ENCODE measurements around the gene TRIM10.

Gene TRIM10

GRCh38 chr6:30163090-30163917 lies 2.3 kb upstream of the TRIM10 start, which contains the start of gene TRIM15:
Gene TRIM15 (plus strand): TSS chr6:30163546. CDS start chr6:30163685, 139 bp downstream.
- Mint-ChIP-seq H3K9me3 (no peaks in the 10 kb centered on the region), H3K4me3 (no peak within 1 kb of the TSS), H3K4me1 (ENCODE audit: low read depth) (peaks cover 31% of the 10 kb centered on the region), H3K27me3 (peaks cover 35% of the 10 kb centered on the region), H3K36me3 (ENCODE audit: low read depth) (no peaks in the 10 kb centered on the region), H3K27ac (no peak within 1 kb of the TSS)
- DNase-seq, result peak; percentile 70

GRCh38 chr6:30162265-30163089 lies 1.5 kb upstream of the TRIM10 start:
- Mint-ChIP-seq H3K4me1 (ENCODE audit: low read depth) (peaks cover 35% of the 10 kb centered on the region), H3K27ac (no peak overlapping the region), H3K36me3 (ENCODE audit: low read depth) (no peaks in the 10 kb centered on the region), H3K27me3 (peaks cover 32% of the 10 kb centered on the region), H3K4me3 (no peak overlapping the region), H3K9me3 (no peaks in the 10 kb centered on the region)
- no peak for DNase-seq

- Mint-ChIP-seq H3K36me3 (ENCODE audit: low read depth) (no peaks in the 10 kb centered on the region), H3K4me1 (ENCODE audit: low read depth) (peaks cover 27% of the 10 kb centered on the region), H3K27ac (no peak overlapping the region), H3K27me3 (peaks cover 43% of the 10 kb centered on the region), H3K4me3 (no peak overlapping the region), H3K9me3 (no peaks in the 10 kb centered on the region)
- no peak for DNase-seq
Measured at GRCh38 chr6:30160008-30160784, 815 bp downstream of the TRIM10 start.

GRCh38 chr6:30158475-30159040 lies 2.5 kb downstream of the TRIM10 start:
- peaks cover 26% of the 10 kb centered on the region for H3K4me1 Mint-ChIP-seq (ENCODE audit: low read depth)
- H3K27me3 Mint-ChIP-seq, result peaks cover 44% of the 10 kb centered on the region
- no peaks in the 10 kb centered on the region for H3K9me3 Mint-ChIP-seq
- no peak for DNase-seq
- no peak overlapping the region for H3K4me3 Mint-ChIP-seq
- H3K36me3 Mint-ChIP-seq (ENCODE audit: low read depth), result no peaks in the 10 kb centered on the region
- no peak overlapping the region for H3K27ac Mint-ChIP-seq

- Mint-ChIP-seq H3K4me3 (no peak overlapping the region), H3K36me3 (ENCODE audit: low read depth) (no peaks in the 10 kb centered on the region), H3K27me3 (peaks cover 45% of the 10 kb centered on the region), H3K9me3 (no peaks in the 10 kb centered on the region), H3K4me1 (ENCODE audit: low read depth) (peaks cover 21% of the 10 kb centered on the region), H3K27ac (no peak overlapping the region)
- DNase-seq, result no peak
Measured at GRCh38 chr6:30157999-30158398, 3.0 kb downstream of the TRIM10 start.

GRCh38 chr6:30157581-30157980 lies 3.4 kb downstream of the TRIM10 start:
- H3K36me3 Mint-ChIP-seq (ENCODE audit: low read depth), result no peaks in the 10 kb centered on the region
- H3K9me3 Mint-ChIP-seq, result no peaks in the 10 kb centered on the region
- peaks cover 45% of the 10 kb centered on the region for H3K27me3 Mint-ChIP-seq
- peaks cover 19% of the 10 kb centered on the region for H3K4me1 Mint-ChIP-seq (ENCODE audit: low read depth)
- H3K27ac Mint-ChIP-seq, result no peak overlapping the region
- H3K4me3 Mint-ChIP-seq, result no peak overlapping the region
- DNase-seq, result no peak

GRCh38 chr6:30156774-30157173 lies 4.2 kb downstream of the TRIM10 start:
- no peak overlapping the region for H3K27ac Mint-ChIP-seq
- no peak for DNase-seq
- peaks cover 45% of the 10 kb centered on the region for H3K27me3 Mint-ChIP-seq
- H3K36me3 Mint-ChIP-seq (ENCODE audit: low read depth), result no peaks in the 10 kb centered on the region
- H3K9me3 Mint-ChIP-seq, result no peaks in the 10 kb centered on the region
- no peak overlapping the region for H3K4me3 Mint-ChIP-seq
- peaks cover 15% of the 10 kb centered on the region for H3K4me1 Mint-ChIP-seq (ENCODE audit: low read depth)

- H3K4me3 Mint-ChIP-seq, result no peak overlapping the region
- H3K36me3 Mint-ChIP-seq (ENCODE audit: low read depth), result no peaks in the 10 kb centered on the region
- no peak overlapping the region for H3K27ac Mint-ChIP-seq
- peaks cover 19% of the 10 kb centered on the region for H3K4me1 Mint-ChIP-seq (ENCODE audit: low read depth)
- no peaks in the 10 kb centered on the region for H3K9me3 Mint-ChIP-seq
- DNase-seq, result no peak
- H3K27me3 Mint-ChIP-seq, result peaks cover 45% of the 10 kb centered on the region
Measured at GRCh38 chr6:30156262-30156599, 4.8 kb downstream of the TRIM10 start.

GRCh38 chr6:30155520-30156261 lies 5.3 kb downstream of the TRIM10 start:
- Mint-ChIP-seq H3K9me3 (no peaks in the 10 kb centered on the region), H3K4me1 (ENCODE audit: low read depth) (peaks cover 19% of the 10 kb centered on the region), H3K27me3 (peaks cover 45% of the 10 kb centered on the region), H3K36me3 (ENCODE audit: low read depth) (no peaks in the 10 kb centered on the region), H3K4me3 (no peak overlapping the region), H3K27ac (no peak overlapping the region)
- no peak for DNase-seq

- Mint-ChIP-seq H3K4me1 (ENCODE audit: low read depth) (peaks cover 19% of the 10 kb centered on the region), H3K36me3 (ENCODE audit: low read depth) (no peaks in the 10 kb centered on the region), H3K9me3 (no peaks in the 10 kb centered on the region), H3K27ac (no peak overlapping the region), H3K27me3 (peaks cover 47% of the 10 kb centered on the region), H3K4me3 (no peak overlapping the region)
- no peak for DNase-seq
Measured at GRCh38 chr6:30154709-30155519, 6.1 kb downstream of the TRIM10 start.

GRCh38 chr6:30154061-30154460 lies 7.0 kb downstream of the TRIM10 start:
- Mint-ChIP-seq H3K9me3 (no peaks in the 10 kb centered on the region), H3K36me3 (ENCODE audit: low read depth) (no peaks in the 10 kb centered on the region), H3K27me3 (peaks cover 41% of the 10 kb centered on the region), H3K4me1 (ENCODE audit: low read depth) (peaks cover 16% of the 10 kb centered on the region), H3K4me3 (no peak overlapping the region), H3K27ac (no peak overlapping the region)
- no peak for DNase-seq

GRCh38 chr6:30152910-30153610 lies 8.0 kb downstream of the TRIM10 start:
- Mint-ChIP-seq H3K4me1 (ENCODE audit: low read depth) (peaks cover 6% of the 10 kb centered on the region), H3K4me3 (no peak overlapping the region), H3K36me3 (ENCODE audit: low read depth) (no peaks in the 10 kb centered on the region), H3K27ac (no peak overlapping the region), H3K27me3 (peaks cover 32% of the 10 kb centered on the region), H3K9me3 (no peaks in the 10 kb centered on the region)
- DNase-seq, result no peak

All from activated T-cell treated with anti-CD3 and anti-CD28 coated beads, Interleukin-2, amount 50 U/mL, for 24 hours (primary cell).